ENCODE measurements around the gene ZNF223.

ZNF223 gene

GRCh38 chr19:44093931-44094765 is 42.3 kb downstream of the ZNF223 start, which contains the start of gene ZNF224:
TSS of gene ZNF224 (plus strand) at chr19:44094361. CDS start at chr19:44097874, 3,513 bp downstream.
- peak; percentile 73; the same call in 1 of the 2 replicates for TF ChIP-seq TAF1 (IDR thresholded peaks at IDR 0.05; ENCODE audit: borderline replicate concordance, insufficient read depth, low read length)
- no peak for TF ChIP-seq FOXP2 (optimal IDR thresholded peaks at IDR 0.05; ENCODE audit: borderline replicate concordance, extremely low read depth, extremely low read length, insufficient read depth)
- peak; percentile 95 for TF ChIP-seq POLR2AphosphoS5 (IDR thresholded peaks at IDR 0.05; ENCODE audit: low read depth, low read length)
- TF ChIP-seq, protein P1, sequence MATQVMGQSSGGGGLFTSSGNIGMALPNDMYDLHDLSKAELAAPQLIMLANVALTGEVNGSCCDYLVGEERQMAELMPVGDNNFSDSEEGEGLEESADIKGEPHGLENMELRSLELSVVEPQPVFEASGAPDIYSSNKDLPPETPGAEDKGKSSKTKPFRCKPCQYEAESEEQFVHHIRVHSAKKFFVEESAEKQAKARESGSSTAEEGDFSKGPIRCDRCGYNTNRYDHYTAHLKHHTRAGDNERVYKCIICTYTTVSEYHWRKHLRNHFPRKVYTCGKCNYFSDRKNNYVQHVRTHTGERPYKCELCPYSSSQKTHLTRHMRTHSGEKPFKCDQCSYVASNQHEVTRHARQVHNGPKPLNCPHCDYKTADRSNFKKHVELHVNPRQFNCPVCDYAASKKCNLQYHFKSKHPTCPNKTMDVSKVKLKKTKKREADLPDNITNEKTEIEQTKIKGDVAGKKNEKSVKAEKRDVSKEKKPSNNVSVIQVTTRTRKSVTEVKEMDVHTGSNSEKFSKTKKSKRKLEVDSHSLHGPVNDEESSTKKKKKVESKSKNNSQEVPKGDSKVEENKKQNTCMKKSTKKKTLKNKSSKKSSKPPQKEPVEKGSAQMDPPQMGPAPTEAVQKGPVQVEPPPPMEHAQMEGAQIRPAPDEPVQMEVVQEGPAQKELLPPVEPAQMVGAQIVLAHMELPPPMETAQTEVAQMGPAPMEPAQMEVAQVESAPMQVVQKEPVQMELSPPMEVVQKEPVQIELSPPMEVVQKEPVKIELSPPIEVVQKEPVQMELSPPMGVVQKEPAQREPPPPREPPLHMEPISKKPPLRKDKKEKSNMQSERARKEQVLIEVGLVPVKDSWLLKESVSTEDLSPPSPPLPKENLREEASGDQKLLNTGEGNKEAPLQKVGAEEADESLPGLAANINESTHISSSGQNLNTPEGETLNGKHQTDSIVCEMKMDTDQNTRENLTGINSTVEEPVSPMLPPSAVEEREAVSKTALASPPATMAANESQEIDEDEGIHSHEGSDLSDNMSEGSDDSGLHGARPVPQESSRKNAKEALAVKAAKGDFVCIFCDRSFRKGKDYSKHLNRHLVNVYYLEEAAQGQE (IDR thresholded peaks at IDR 0.05; ENCODE audit: insufficient read depth in 1 of 2, low read depth in 2 of 2, low read length in 2 of 2): no peak

DNA sequence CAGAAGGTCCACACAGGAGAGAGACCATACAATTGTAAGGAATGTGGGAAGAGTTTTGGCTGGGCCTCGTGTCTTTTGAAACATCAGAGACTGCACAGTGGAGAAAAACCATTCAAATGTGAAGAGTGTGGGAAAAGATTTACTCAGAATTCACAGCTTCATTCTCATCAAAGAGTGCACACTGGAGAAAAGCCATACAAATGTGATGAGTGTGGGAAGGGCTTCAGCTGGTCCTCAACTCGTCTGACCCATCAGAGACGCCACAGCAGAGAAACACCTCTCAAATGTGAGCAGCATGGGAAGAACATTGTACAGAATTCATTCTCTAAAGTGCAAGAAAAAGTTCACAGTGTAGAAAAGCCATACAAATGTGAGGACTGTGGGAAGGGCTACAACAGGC is 55.9 kb downstream of the ZNF223 start:
- TF ChIP-seq FOXP2 (optimal IDR thresholded peaks at IDR 0.05; ENCODE audit: borderline replicate concordance, extremely low read depth, extremely low read length, insufficient read depth): no peak
- no peak for TF ChIP-seq TAF1 (IDR thresholded peaks at IDR 0.05; ENCODE audit: borderline replicate concordance, insufficient read depth, low read length)
- no peak for TF ChIP-seq POLR2AphosphoS5 (IDR thresholded peaks at IDR 0.05; ENCODE audit: low read depth, low read length)
- no peak for TF ChIP-seq SIN3A (IDR thresholded peaks at IDR 0.05; ENCODE audit: borderline replicate concordance, insufficient read depth, low read length)
- TF ChIP-seq, protein P1 (IDR thresholded peaks at IDR 0.05; ENCODE audit: insufficient read depth in 1 of 2, low read depth in 2 of 2, low read length in 2 of 2): no peak

DNA sequence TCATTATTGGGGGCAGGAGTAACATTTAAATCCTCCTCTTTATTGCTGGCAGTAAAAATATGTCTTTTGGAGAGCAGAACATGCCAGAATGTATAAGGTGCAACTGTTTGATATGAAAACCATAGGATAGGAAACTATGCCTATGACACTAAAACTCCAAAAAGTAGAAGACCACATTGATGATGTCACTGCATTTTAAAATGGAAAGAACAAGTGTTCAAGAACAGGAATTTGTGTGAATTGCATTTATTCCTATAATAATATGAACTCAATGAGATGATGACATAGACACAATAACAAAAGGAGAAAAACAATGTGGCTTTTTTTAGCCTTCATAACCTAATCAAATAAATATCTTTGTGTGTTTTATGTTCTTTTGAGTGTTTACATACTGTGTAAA is 57.6 kb downstream of the ZNF223 start:
- TF ChIP-seq, protein P1 (IDR thresholded peaks at IDR 0.05; ENCODE audit: insufficient read depth in 1 of 2, low read depth in 2 of 2, low read length in 2 of 2): no peak
- TF ChIP-seq SIN3A (IDR thresholded peaks at IDR 0.05; ENCODE audit: borderline replicate concordance, insufficient read depth, low read length) (no peak), POLR2AphosphoS5 (IDR thresholded peaks at IDR 0.05; ENCODE audit: low read depth, low read length) (no peak), FOXP2 (optimal IDR thresholded peaks at IDR 0.05; ENCODE audit: borderline replicate concordance, extremely low read depth, extremely low read length, insufficient read depth) (no peak), TAF1 (IDR thresholded peaks at IDR 0.05; ENCODE audit: borderline replicate concordance, insufficient read depth, low read length) (no peak)

- TF ChIP-seq, protein P1 (IDR thresholded peaks at IDR 0.05; ENCODE audit: insufficient read depth in 1 of 2, low read depth in 2 of 2, low read length in 2 of 2): no peak
- TF ChIP-seq POLR2AphosphoS5 (IDR thresholded peaks at IDR 0.05; ENCODE audit: low read depth, low read length): no peak
- TF ChIP-seq FOXP2 (optimal IDR thresholded peaks at IDR 0.05; ENCODE audit: borderline replicate concordance, extremely low read depth, extremely low read length, insufficient read depth): no peak
- TF ChIP-seq SIN3A (IDR thresholded peaks at IDR 0.05; ENCODE audit: borderline replicate concordance, insufficient read depth, low read length): no peak
- TF ChIP-seq TAF1 (IDR thresholded peaks at IDR 0.05; ENCODE audit: borderline replicate concordance, insufficient read depth, low read length): no peak
These were observed 60.2 kb downstream of the ZNF223 start for GRCh38 chr19:44111910-44112463.
